ENCODE data around the gene ZFAND5. TPM values are rescaled to one million over a fixed set of nuclear protein-coding genes. Genes with fewer than 3 reads are reported as not detected.

Gene ZFAND5
- total and polyA plus RNA-seq, 10 of the 15 experiments (the other 5 are each of a cell fraction or from before 2014, with no cell fraction given), result 22.5 to 107 (median 63.3) TPM

- no peak for FAIRE-seq
- no peak for DNase-seq (ENCODE audit: low read depth, low spot score)
- no peak for TF ChIP-seq GATAD2B (conservative IDR thresholded peaks at IDR 0.05; ENCODE audit: low read depth)
- no peak for TF ChIP-seq IRF4 (IDR thresholded peaks at IDR 0.05; ENCODE audit: low read depth, low read length)
- TF ChIP-seq KLF5 (IDR thresholded peaks at IDR 0.05; ENCODE audit: partially characterized antibody), result no peak
- no peak for TF ChIP-seq CHD4 (IDR thresholded peaks at IDR 0.05)
- TF ChIP-seq USF2 (IDR thresholded peaks at IDR 0.05; ENCODE audit: borderline replicate concordance, low read depth, low read length), result no peak
- TF ChIP-seq, protein P1, sequence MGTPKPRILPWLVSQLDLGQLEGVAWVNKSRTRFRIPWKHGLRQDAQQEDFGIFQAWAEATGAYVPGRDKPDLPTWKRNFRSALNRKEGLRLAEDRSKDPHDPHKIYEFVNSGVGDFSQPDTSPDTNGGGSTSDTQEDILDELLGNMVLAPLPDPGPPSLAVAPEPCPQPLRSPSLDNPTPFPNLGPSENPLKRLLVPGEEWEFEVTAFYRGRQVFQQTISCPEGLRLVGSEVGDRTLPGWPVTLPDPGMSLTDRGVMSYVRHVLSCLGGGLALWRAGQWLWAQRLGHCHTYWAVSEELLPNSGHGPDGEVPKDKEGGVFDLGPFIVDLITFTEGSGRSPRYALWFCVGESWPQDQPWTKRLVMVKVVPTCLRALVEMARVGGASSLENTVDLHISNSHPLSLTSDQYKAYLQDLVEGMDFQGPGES (IDR thresholded peaks at IDR 0.05), result no peak
- no peak for TF ChIP-seq EZH2 (IDR thresholded peaks at IDR 0.05; ENCODE audit: borderline replicate concordance, control insufficient read depth, low read depth, low read length)
- no peak for TF ChIP-seq DPF2 (IDR thresholded peaks at IDR 0.05)
- no peak for TF ChIP-seq EP300 (IDR thresholded peaks at IDR 0.05; ENCODE audit: borderline replicate concordance in 1 of 2, control insufficient read depth in 1 of 2, low read depth in 2 of 2, low read length in 2 of 2)
- TF ChIP-seq, protein P2, sequence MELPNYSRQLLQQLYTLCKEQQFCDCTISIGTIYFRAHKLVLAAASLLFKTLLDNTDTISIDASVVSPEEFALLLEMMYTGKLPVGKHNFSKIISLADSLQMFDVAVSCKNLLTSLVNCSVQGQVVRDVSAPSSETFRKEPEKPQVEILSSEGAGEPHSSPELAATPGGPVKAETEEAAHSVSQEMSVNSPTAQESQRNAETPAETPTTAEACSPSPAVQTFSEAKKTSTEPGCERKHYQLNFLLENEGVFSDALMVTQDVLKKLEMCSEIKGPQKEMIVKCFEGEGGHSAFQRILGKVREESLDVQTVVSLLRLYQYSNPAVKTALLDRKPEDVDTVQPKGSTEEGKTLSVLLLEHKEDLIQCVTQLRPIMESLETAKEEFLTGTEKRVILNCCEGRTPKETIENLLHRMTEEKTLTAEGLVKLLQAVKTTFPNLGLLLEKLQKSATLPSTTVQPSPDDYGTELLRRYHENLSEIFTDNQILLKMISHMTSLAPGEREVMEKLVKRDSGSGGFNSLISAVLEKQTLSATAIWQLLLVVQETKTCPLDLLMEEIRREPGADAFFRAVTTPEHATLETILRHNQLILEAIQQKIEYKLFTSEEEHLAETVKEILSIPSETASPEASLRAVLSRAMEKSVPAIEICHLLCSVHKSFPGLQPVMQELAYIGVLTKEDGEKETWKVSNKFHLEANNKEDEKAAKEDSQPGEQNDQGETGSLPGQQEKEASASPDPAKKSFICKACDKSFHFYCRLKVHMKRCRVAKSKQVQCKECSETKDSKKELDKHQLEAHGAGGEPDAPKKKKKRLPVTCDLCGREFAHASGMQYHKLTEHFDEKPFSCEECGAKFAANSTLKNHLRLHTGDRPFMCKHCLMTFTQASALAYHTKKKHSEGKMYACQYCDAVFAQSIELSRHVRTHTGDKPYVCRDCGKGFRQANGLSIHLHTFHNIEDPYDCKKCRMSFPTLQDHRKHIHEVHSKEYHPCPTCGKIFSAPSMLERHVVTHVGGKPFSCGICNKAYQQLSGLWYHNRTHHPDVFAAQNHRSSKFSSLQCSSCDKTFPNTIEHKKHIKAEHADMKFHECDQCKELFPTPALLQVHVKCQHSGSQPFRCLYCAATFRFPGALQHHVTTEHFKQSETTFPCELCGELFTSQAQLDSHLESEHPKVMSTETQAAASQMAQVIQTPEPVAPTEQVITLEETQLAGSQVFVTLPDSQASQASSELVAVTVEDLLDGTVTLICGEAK (IDR thresholded peaks at IDR 0.05; ENCODE audit: borderline replicate concordance), result no peak
- no peak for TF ChIP-seq PAX5 (IDR thresholded peaks at IDR 0.05; ENCODE audit: borderline replicate concordance, low read depth, low read length)
- TF ChIP-seq SREBF2 (IDR thresholded peaks at IDR 0.05; ENCODE audit: low read length), result no peak
- H4K20me1 ChIP-seq (ENCODE audit: control insufficient read depth, insufficient read depth), result no peaks in the 10 kb centered on the region
- H3K36me3 ChIP-seq (ENCODE audit: control insufficient read depth in 2 of 2, insufficient read depth in 2 of 2, low read length in 1 of 2), result no peaks in the 10 kb centered on the region
- ChIA-PET SMC1A (ENCODE audit: uncharacterized antibody, unreplicated experiment) (no interaction called here), RAD21 (ENCODE audit: unreplicated experiment) (no interaction called here), CTCF (no interaction called here), POLR2A (no interaction called here)
- in situ Hi-C loops (cut with MboI) (no loop called here), intact Hi-C loops (cut with micrococcal nuclease; ENCODE audit: unreplicated experiment) (no loop called here)
- H3K4me2 ChIP-seq (ENCODE audit: control insufficient read depth, insufficient read depth), result no peak overlapping the region
- H2AFZ ChIP-seq (ENCODE audit: control insufficient read depth, low read depth, low read length), result no peak overlapping the region
- no peaks in the 10 kb centered on the region for H3K27me3 ChIP-seq (replicated peaks in 1 of 2; ENCODE audit: control insufficient read depth in 2 of 2, insufficient read depth in 2 of 2, low read length in 1 of 2)
- 93% methylated on average over 2 of the region's 2 CpGs for WGBS (ENCODE audit: insufficient coverage, insufficient replicate concordance, low lambda C conversion rate, missing lambda C conversion rate)
- H3K4me1 ChIP-seq (ENCODE audit: control insufficient read depth, insufficient read depth, low read length), result no peaks in the 10 kb centered on the region
- no TSS peak for BruUV-seq (replicated peaks)
- H3K9ac ChIP-seq (ENCODE audit: control insufficient read depth, insufficient read depth, low read length), result no peak overlapping the region
- H3K9me3 ChIP-seq (replicated peaks; ENCODE audit: control insufficient read depth, insufficient read depth, low read length), result no peaks in the 10 kb centered on the region
- no peak for ATAC-seq
- H3K27ac ChIP-seq (ENCODE audit: control insufficient read depth, insufficient read depth), result no peak overlapping the region
- no peaks in the 10 kb centered on the region for H3K79me2 ChIP-seq (ENCODE audit: control insufficient read depth, insufficient read depth, low read length)
- no peak overlapping the region for H3K4me3 ChIP-seq
These were observed 37.7 kb upstream of the ZFAND5 start for GRCh38 chr9:72402744-72403143.
